Measurements from ENCODE around the gene RUFY3.
"Not testable (repeated sequence)": the region's sequence is repeated elsewhere in the genome, so short reads cannot be mapped to it uniquely, and the experiment has no call there.

RUFY3 gene

GRCh38 chr4:70787496-70787895, 65.7 kb downstream of the RUFY3 start:
- no peak for DNase-seq (ENCODE audit: low read depth in 2 of 2)

GRCh38 chr4:70788733-70789132, 67.0 kb downstream of the RUFY3 start:
- DNase-seq (ENCODE audit: low read depth in 2 of 2), result no peak

GRCh38 chr4:70793626-70794025, 71.9 kb downstream of the RUFY3 start:
- no peak for DNase-seq (ENCODE audit: low read depth in 2 of 2)

- DNase-seq (ENCODE audit: low read depth in 2 of 2), result no peak
Measured at GRCh38 chr4:70801265-70801809, 79.6 kb downstream of the RUFY3 start.

- no peak for DNase-seq (ENCODE audit: low read depth in 2 of 2)
Measured at GRCh38 chr4:70802928-70803580, 81.3 kb downstream of the RUFY3 start.

- DNase-seq (ENCODE audit: low read depth in 2 of 2), result no peak
Measured at GRCh38 chr4:70808151-70808550, 86.4 kb downstream of the RUFY3 start.

GRCh38 chr4:70815370-70815769, 93.6 kb downstream of the RUFY3 start:
- no peak for DNase-seq (ENCODE audit: low read depth in 2 of 2)

GRCh38 chr4:70816894-70817293, 95.1 kb downstream of the RUFY3 start:
- DNase-seq (ENCODE audit: low read depth in 2 of 2), result no peak

- DNase-seq (ENCODE audit: low read depth in 2 of 2), result no peak
Measured at GRCh38 chr4:70818173-70818855, 96.5 kb downstream of the RUFY3 start.

GRCh38 chr4:70818921-70819320, 97.2 kb downstream of the RUFY3 start:
- DNase-seq (ENCODE audit: low read depth in 2 of 2), result no peak

GRCh38 chr4:70829015-70829414, 107.3 kb downstream of the RUFY3 start:
- DNase-seq (ENCODE audit: low read depth in 2 of 2), result no peak

- no peak for DNase-seq (ENCODE audit: low read depth in 2 of 2)
Measured at GRCh38 chr4:70829492-70829891, 107.7 kb downstream of the RUFY3 start.

- DNase-seq (ENCODE audit: low read depth in 2 of 2), result no peak
Measured at GRCh38 chr4:70830054-70830453, 108.3 kb downstream of the RUFY3 start.

GRCh38 chr4:70831293-70831692, 109.5 kb downstream of the RUFY3 start:
- no peak for DNase-seq (ENCODE audit: low read depth in 2 of 2)

GRCh38 chr4:70833675-70834074, 111.9 kb downstream of the RUFY3 start:
- no peak for DNase-seq (ENCODE audit: low read depth in 2 of 2)

- no peak for DNase-seq (ENCODE audit: low read depth in 2 of 2)
Measured at GRCh38 chr4:70836081-70836480, 114.3 kb downstream of the RUFY3 start.

GRCh38 chr4:70838204-70838603, 116.4 kb downstream of the RUFY3 start:
- no peak for DNase-seq (ENCODE audit: low read depth in 2 of 2)

GRCh38 chr4:70838666-70839588, 117.2 kb downstream of the RUFY3 start:
- peak; percentile 27 to 33 for DNase-seq (ENCODE audit: low read depth in 2 of 2)

GRCh38 chr4:70839589-70840093, 117.9 kb downstream of the RUFY3 start, which contains the start of gene GRSF1:
GRSF1 (minus strand) TSS chr4:70839890; CDS start chr4:70839827, 63 bp downstream.
- DNase-seq (ENCODE audit: low read depth in 2 of 2), result peak; percentile 87 to 90

- peak; percentile 23 to 41 for DNase-seq (ENCODE audit: low read depth in 2 of 2)
Measured at GRCh38 chr4:70840137-70840536, 118.4 kb downstream of the RUFY3 start.

- DNase-seq (ENCODE audit: low read depth in 2 of 2), result not testable (repeated sequence)
Measured at GRCh38 chr4:70840631-70841030, 118.9 kb downstream of the RUFY3 start.

GRCh38 chr4:70841211-70841610, 119.4 kb downstream of the RUFY3 start:
- DNase-seq (ENCODE audit: low read depth in 2 of 2), result no peak
